GM18498 (cell line): Measurements from ENCODE around the gene GOLGA6D.
"Not testable (repeated sequence)": the region's sequence is repeated elsewhere in the genome, so short reads cannot be mapped to it uniquely, and the experiment has no call there.

ENCODE experiments used
- ATAC-seq: cut with Tn5 transposase; IDR thresholded peaks from one replicate; pipeline ENCODE4 v1.9.1; 2021; ENCODE audit warnings: mild to moderate bottlenecking, moderate library complexity; ENCODE audit not compliant: unreplicated experiment

The GOLGA6D gene

DNA sequence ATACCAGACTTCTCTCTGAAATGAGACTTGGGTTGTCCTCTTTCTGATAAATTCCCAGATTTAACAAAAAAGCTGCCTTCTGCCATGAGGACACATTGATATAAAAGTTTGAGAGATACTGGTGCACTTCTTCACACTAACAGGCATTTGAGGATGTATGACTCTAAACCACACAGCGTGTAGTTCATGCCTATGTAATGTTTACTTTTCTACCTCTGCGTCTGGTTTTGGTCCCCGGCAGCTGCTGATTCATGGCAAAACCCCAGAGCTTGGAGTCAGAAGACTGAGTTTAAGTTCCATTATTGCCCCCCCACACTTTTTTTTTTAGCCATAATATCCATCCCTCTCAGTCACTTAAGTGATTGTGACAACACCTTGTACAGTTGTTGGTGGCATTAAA lies 1.5 kb downstream of the GOLGA6D start:
- ATAC-seq, result not testable (repeated sequence)

DNA sequence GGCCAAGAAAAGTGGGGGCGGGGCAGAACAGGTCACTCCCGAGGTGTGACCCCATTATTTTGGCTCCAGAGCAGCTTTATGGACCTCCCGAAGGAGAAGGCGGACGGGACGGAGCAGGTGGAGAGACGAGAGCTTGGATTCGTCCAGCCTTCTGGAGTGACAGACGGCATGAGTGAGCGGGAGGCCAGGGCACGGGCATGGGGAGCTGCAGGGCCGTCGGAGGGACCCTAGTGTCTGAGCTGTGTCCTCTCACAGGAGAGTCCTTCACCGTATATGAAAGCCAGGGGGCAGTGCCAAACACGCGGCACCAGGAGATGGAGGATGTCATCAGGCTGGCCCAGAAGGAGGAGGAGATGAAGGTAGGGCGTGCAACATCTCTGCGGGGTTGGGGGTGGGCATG lies 11.0 kb downstream of the GOLGA6D start:
- ATAC-seq, result not testable (repeated sequence)

DNA sequence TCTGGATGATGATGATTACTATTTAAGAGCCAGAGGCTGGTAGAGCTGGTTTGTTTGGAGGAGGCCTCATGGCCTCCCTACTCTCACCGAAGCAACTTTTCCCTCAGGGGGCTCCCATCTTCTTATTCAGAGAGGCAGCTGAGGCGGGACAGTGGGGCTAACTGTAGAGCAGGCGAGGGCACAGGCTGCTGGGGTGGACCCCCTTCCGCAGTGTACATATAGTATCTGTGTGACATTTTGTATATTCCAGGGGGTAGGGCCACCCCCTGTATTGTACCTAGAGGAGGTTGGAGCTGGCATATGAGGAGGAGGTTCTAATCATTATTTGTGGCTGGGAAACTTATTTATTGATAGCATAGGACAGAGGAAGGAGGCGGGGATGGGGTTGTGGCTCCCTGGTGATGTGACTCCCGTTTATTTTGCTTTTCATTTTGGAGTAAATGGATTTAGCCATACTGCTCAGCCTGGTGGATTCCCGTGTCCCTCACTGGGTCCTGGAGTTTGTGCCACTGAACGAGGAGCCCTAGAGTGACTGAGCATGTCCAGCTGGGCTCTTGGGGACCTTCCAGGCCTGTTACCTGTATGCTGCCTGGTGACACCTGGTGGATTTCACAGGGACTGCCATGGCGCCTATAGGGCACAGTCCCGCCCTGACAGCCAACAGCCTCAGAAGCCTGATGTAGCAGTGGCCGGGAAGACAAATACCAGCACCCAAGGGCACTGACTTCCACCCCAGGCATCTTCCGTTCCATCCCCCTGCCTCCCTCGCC lies 16.1 kb downstream of the GOLGA6D start:
- ATAC-seq, result peak; percentile 66

DNA sequence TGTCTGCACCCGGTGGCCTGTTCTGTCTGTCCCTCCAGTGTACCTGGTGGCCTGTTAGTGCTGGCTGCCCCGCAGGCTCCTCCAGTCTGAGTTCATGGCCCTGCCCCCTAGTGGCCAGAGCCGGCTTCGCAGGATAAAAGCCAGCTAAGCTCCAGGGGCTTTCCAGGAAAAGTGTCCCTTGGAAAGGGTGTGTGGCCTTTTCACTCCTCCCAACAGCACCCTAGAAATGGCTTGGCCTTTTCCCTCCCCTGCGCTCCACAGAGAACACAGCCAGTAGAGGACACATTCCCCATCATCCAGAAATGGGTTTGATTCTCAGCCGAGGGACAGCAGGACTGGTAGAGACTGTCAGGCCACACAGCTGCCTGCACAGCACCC lies 16.7 kb downstream of the GOLGA6D start:
- ATAC-seq, result peak; percentile 56

DNA sequence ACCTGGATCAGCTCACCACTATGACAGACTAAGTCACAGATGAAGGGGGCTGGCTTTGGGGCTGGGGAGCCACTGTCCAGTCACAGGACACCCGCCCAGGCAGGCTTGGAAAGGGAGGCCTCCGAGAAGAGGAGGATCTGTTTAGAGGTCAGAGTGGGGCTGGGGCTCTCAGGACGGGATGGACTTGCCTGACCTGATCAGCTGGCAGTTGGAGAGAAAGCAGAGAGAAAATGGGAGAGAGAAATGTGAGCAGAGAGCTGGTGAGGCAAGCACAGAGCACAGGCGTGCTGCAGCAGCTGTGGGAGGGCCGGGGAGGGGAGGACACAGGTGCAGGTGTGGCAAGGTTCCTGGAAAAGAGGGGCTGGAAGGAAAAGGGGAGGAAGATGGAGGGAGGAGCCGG lies 17.4 kb downstream of the GOLGA6D start:
- ATAC-seq, result not testable (repeated sequence)

DNA sequence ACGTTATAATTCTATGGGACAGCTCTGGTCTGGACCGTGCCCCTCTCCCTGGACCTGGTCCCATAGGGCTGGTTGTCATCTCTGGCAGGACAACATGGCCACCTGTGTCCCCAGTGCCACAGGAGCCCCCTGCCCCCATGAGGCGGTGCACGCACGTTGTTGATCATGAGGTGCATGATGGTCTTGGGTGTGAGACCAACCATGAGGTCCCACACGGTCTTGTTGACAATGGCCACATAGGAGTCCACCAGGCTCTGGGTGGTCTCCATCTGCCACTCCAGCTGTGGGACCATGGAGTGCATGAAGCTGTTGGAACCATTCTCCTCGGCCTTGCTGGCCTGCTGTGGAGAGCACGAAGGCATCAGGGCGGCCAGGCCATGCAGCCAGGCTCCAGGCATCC lies 19.7 kb downstream of the GOLGA6D start:
- ATAC-seq, result no peak

DNA sequence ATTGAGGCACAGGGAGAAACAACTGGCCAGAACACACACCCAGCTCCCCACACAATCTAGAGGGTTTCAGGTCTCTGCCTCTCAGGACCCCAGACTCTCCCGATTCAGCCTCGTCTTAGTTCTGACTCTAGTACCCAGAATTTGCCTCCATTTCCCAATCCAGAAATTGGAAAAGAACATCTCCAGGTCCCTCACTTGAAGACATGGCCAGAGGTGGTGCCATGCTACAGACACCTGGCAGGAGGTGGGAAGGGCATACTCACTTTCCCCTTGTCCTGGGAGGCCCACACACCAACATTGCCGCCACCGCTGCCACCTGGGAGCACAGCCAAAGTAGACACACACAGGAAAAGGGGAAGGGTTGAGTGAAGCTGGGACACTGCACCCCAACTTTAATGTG lies 20.1 kb downstream of the GOLGA6D start:
- not testable (repeated sequence) for ATAC-seq

DNA sequence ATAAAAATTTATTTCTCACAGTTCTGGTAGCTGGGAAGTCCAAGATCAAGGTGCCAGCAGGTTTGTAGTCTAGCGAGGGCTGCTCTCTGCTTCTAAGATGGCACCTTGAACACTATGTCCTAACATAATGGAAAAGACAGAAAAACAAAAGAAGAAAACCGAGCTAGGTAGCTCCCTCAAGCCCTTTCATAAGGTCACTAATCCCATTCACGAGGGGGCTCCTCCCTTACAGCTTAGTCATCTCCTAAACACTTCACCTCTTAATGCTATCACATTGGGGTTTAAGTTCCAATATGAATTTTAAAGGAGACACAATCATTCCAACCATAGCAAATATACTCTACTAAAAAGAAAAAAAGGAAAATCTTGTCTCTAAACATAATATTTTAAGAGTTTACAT lies 23.6 kb downstream of the GOLGA6D start:
- ATAC-seq, result no peak

DNA sequence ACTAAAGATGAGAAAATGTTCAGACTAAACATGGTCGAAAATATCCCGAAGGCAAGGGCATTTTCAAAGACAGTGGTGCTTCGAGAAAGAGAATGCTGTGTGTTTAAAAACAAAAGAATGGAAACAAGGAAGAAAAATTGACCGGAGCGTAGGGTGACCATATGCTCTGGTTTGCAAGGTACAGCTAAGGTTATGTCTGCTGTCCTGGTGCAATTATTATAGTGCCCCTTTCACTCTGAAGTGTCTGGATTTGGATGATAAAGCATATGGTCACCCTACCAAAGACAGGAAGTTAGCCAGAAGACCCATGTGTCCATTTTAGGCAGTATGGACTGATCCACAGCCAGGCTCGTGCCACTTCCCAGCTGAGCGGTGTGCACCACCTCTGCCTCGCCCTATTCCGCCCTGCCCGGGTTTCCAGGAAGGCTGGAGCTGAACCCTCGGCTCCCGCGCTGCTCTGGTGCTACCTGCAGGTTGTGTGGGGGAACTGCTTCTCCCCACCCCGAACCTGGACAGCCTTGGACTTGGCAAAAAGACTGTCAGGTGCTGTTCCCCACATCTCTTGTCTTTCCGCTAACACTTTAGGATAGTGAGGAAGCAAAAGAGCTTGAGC lies 25.2 kb downstream of the GOLGA6D start:
- ATAC-seq, result no peak

DNA sequence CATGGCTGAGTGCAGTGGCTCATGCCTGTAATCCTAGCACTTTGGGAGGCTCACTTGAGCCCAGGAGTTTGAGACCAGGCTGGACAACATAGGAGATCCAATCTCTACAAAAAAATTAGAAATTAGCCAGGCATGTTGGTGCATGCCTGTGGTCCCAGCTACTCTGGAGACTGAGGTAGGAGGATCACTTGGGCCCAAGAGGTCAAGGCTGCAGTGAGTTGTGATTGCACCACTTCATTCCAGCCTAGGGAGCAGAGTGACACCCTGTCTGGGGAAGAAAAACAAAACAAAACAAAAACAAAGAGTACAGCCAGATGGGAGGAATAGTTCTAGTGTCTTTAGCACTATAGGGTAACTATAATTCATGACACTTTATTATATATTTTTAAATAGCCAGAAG lies 27.1 kb downstream of the GOLGA6D start:
- ATAC-seq, result no peak

DNA sequence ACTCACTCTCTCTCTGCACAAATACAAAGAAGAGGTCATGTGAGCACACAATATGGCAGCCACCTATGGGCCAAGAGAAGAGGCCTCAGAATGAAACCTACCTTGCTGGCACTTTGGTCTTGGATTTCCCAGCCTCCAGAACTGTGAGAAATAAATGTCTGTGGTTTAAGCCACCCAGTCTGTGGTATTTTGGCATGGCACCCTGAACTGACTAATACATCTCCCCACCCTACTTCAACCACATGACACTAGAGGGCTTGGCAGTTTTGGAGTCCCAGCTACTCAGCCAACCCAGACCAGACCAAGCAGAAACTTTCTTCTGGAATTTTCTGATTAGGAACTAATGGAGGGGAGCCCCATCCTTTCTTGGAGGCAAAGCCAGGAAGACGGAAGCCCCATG lies 29.9 kb downstream of the GOLGA6D start:
- not testable (repeated sequence) for ATAC-seq

DNA sequence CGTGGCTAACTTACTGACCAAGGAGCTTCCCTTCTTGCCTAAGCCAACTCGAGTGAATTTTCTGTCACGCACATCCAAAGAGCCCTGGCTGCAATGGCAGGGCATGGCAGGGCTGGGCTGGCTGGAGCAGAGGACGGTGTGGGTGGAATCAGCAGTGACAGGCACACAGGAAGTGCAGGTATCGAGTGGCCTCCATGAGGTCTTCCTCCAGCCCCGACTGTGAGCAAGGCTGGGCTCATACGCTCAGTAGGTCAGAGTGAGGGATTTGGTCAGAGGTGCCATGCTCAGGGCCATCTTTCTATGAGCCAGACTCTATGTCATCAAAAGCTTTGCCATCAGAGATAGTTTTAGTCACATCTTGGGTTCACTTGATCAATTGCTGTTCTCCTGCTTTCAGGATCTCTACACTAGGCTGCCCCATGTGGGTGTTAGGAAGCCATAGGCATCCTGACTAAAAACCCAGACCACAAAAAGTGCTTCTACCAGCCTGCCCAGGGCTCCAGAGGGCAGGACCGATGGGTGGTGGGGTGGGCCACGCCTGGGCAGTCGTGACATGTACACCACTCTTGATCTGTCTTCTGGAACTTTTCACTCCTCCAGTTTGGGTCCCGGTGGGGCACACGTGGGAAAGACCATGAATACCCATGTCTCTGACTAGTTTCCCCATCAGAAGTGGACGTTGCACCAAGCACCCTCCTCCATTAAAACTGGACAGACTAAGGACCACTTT lies 30.6 kb downstream of the GOLGA6D start:
- no peak for ATAC-seq

DNA sequence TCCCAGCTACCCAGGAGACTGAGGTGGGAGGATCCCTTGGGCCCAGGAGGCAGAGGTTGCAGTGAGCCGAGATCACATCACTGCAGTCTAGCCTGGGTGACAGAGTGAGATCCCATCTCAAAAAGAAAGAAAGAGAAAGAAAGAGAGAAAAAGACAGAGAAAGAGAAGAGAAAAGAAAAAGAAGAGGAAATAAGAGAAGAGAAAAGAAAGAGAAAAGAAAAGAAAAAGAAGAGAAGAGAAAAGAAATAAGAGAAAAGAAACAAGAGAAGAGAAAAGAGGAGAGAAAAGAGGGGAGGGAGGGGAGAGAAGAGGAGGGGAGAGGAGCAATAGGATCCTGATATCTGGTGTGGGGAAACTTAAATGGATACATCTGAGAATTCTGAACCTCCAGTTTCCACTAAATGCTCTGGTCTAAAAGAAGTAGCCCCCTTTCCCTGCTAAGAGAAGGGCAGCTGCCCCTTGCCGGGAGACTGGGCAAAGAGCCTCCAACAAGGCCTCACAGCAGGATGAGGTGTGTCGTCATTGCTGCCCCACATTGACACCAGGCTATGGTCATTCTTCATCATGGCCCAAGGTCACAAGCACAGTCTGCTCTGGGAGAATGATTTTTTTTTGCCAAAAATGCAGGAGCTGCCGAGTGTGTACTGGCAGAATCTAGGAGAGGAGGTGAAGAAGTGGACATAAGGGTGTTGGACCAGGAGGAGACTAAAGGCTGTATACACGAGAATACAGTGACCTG lies 32.1 kb downstream of the GOLGA6D start:
- ATAC-seq, result no peak

DNA sequence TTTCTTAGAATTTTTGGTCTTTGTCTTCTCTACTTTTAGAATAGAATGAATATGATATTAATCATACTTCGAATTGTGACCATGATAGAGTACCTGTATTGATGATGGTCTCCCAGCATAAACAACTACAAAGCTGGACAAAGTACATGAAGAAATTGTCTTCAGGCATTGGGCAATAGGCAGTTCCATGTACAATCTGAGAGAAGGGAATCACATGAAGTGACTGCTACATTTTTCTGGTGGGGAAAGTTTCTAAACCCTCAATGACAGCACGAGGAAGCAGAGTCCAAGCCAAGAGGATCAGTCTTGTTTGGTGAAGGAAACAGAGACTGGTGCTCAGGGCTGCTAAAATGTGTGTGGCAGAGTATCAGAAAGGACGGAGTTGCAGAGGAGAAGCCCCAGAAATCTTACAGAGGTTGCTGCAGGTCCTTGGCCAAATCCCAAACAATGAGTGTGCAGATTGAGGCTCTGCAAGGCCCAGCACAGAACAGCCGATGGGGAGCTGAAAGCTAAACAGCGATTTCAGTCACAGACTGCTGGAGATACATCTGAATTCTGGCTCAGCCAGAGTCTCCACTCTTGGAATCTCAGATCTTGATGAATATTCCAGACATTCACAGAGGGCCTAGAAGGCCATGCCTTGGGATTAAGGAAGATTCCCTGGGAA lies 36.7 kb downstream of the GOLGA6D start:
- ATAC-seq, result not testable (repeated sequence)

DNA sequence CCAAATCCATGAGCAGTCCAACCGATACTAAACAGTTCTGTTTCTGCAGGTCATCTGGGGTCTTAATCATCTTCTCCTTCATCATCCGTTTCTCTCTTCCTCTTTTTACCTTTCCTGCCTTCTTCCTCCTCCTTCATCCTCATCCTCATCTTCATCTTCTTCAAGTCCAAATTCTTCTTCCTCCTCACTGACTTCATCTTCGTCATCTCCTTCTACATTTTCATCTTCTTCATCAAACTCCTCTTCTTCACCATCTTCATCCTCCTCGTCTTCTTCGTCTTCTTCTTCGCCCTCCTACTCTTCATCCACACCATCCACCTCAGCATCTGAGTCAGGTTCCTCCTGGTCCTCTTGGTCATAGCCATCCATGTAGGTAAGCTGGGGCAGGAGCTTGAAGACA lies 39.1 kb downstream of the GOLGA6D start:
- ATAC-seq, result no peak

DNA sequence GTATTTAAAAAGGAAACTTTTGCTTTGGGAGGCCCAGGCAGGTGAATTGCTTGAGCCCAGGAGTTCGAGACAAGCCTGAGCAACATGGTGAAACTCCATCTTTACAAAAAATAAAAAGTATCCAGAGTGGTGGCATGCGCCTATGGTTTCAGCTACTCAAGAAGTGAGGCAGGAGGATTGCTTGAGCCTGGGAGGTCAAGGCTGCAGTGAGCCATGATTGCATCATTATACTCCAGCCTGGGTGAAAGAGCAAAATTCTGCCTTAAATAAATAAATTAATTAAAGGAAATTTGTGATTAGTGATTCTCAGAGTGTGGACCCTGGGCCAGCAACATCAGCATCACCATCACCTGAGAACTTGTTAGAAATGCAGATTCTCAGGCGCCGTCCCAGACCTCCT lies 43.3 kb downstream of the GOLGA6D start:
- ATAC-seq, result no peak

DNA sequence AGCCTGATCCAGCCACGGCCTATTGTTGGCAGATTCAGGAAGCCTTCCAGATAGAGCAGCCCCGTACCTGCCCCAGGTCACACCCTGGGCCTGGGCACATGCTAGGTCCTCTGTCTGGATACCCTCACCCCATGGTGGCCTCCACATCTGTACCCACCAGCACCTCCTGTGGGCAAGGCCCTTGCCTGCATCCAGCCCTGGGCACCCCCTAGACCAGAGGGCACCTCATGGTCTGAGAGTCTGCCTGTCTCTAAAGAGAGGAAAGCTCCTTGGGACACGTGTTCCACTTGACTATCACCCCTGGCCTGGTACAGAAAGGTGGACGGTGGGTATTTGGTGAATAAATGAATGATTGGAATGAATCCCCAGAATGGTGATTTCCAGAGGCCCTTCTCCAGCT lies 44.4 kb downstream of the GOLGA6D start:
- no peak for ATAC-seq

DNA sequence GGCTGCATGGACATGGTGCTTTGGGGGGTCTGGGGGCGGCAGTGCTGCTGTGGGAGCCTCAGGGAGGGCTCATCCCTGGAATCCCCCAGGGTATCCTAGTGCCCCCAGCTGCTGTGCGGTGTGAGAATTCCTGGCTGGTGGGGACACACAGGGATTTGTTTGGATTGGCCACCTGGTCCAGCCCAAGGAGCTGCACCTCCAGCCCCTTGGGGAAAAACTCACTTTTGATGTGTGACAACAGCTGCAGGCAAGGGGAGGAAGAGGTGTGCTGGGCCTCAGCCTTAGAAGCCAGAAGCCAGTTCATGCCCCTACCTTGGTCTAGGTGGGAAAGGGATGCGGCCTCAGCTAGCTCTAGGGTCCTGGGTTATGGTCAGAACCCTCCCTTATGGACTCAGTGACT lies 44.9 kb downstream of the GOLGA6D start:
- no peak for ATAC-seq

DNA sequence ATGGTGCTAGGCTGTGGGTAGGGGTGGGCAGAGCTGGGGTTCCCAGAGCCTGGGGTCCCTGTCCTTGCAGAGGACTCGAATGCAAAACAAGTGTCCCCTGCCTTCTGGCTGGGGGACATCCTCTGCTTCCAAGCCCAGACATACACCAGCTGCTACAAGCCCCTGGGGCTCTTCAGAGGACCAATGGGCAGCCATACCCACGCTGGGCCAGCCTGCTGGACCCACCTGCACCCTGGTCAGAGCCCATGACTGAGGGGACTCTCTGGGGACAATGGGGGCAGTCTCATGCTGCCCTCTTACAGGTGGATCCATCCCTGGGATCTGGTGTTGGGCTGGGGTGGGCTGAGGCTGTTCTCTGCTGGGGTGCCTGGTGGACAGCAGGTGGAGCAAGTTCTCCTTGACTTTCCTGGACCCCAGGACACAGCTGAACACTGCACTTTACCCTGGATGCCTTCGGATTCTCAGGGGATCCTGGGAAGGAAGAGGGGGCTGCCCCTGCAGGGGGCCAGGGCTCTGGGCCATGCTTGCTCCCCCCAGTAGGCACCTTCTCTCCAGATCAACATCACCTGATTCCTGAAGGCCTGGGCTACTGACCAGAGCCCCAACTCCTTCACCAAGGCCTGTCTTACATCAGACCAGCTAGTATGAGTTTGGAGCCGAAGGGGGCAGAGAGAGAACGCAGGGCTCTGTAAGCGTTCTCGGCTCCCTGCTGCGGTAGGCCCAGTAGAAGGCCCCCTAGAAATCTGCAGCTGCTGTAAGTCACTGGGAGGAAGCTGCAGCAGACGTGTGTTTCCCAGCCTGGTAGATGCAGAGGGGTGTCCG lies 46.1 kb downstream of the GOLGA6D start:
- no peak for ATAC-seq

DNA sequence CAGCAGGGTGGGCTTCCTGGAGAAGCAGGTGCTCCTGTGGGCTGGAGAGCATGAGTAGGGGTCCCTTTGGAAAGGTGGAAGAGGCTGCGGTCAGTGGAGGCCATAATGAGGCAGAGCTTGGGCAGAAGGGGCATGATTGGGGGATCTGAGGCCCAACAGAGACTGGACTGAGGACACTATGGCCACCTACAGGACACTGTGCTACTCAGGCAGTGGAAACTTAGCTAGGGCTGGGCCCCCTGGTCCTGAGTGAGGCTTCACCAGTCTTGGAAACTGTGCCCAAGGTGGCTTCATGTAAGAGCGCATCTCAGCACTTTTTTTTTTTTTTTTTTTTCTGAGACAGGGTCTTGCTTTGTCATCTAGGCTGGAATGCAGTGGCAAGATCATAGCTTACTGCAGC lies 46.9 kb downstream of the GOLGA6D start:
- ATAC-seq, result no peak
